MCF 10A (cell line): ENCODE data around the gene COL23A1. TPM values are rescaled to one million over a fixed set of nuclear protein-coding genes. Genes with fewer than 3 reads are reported as not detected.
"Not testable (repeated sequence)": the region's sequence is repeated elsewhere in the genome, so short reads cannot be mapped to it uniquely, and the experiment has no call there.

Source experiments
- BruUV-seq: library from RNA; stranded (reverse); fragments of 400-500 nt; replicated peaks from 2 replicates; lab custom pipeline; 2021; lab: Mats Ljungman, UMichigan
- CTCF ChIA-PET: fragments of 300-600 bp; sonication (Branson Sonifier 250); formaldehyde crosslinking; extraction: SDS; loops from one replicate; lab custom pipeline; 2021; ENCODE audit warnings: antibody characterized with exemption, inconsistent platforms; lab: Yijun Ruan, JAX
- POLR2A ChIA-PET: fragments of 300-600, 350-650 bp; sonication (Branson Sonifier 250); formaldehyde crosslinking; extraction: SDS; loops from one replicate; lab custom pipeline; 2020; ENCODE audit warnings: antibody characterized with exemption, inconsistent platforms; lab: Yijun Ruan, JAX
- DNase-seq: peaks from one replicate; pipeline ENCODE4 v3.0.0-alpha.2; 2018; ENCODE audit not compliant: unreplicated experiment
- H3K27ac Mint-ChIP-seq: one replicate; pipeline ENCODE4 v1.8.0; 2022; ENCODE audit warnings: mild to moderate bottlenecking, low read depth, mixed read lengths; ENCODE audit not compliant: unreplicated experiment
- H3K27me3 Mint-ChIP-seq: one replicate; pipeline ENCODE4 v1.8.0; 2022; ENCODE audit warnings: mixed read lengths; ENCODE audit not compliant: insufficient read depth, unreplicated experiment
- H3K36me3 Mint-ChIP-seq: one replicate; pipeline ENCODE4 v1.8.0; 2022; ENCODE audit warnings: mild to moderate bottlenecking, moderate library complexity, mixed read lengths; ENCODE audit not compliant: insufficient read depth, unreplicated experiment
- H3K4me1 Mint-ChIP-seq: one replicate; pipeline ENCODE4 v1.8.0; 2022; ENCODE audit warnings: mixed read lengths; ENCODE audit not compliant: insufficient read depth, unreplicated experiment
- H3K4me3 Mint-ChIP-seq: one replicate; pipeline ENCODE4 v1.8.0; 2022; ENCODE audit warnings: mild to moderate bottlenecking, moderate library complexity, mixed read lengths; ENCODE audit not compliant: unreplicated experiment
- H3K9me3 Mint-ChIP-seq: one replicate; pipeline ENCODE4 v1.8.0; 2022; ENCODE audit warnings: mixed read lengths; ENCODE audit not compliant: unreplicated experiment
- CTCF ChIP-seq: fragments of 200-600 bp; IDR thresholded peaks from one replicate; pipeline ENCODE4 v1.8.0; 2022; ENCODE audit warnings: antibody characterized with exemption, mild to moderate bottlenecking; ENCODE audit not compliant: unreplicated experiment
- intact Hi-C: fragments of 100-400 bp; cut with micrococcal nuclease; formaldehyde crosslinking; loops from 2 replicates; pipeline ENCODE4 v1.14.1; 2022
- total RNA-seq: library from RNA; stranded (reverse); gene quantifications from 2 replicates; pipeline ENCODE4 v1.2.3, GENCODE V29; 2022

Gene COL23A1
- total RNA-seq, 1 experiment from 2014 or later = not detected

- H3K27me3 Mint-ChIP-seq = peaks cover 37% of the 10 kb centered on the region
- peaks cover 6% of the 10 kb centered on the region for H3K9me3 Mint-ChIP-seq
- CTCF ChIA-PET = interaction anchor here (0.7 to 1.2 kb wide), 4 partner anchors 27 to 210 kb away, joined by 3 to 5 read pairs (median 4); no protein-coding TSS in a partner anchor
- no peak for DNase-seq
- intact Hi-C loops = no loop called here
- H3K27ac Mint-ChIP-seq = no peak overlapping the region
- no peaks in the 10 kb centered on the region for H3K36me3 Mint-ChIP-seq
- no peaks in the 10 kb centered on the region for H3K4me1 Mint-ChIP-seq
- no peak overlapping the region for H3K4me3 Mint-ChIP-seq
- BruUV-seq = no TSS peak
- no peak for TF ChIP-seq CTCF
- POLR2A ChIA-PET = interaction anchor here (0.7 kb wide), 1 partner anchor 71 kb away, joined by 5 read pairs; no protein-coding TSS in a partner anchor
These were observed 99.1 kb downstream of the COL23A1 start for GRCh38 chr5:178490935-178491652.

GRCh38 chr5:178489271-178489976 lies 100.8 kb downstream of the COL23A1 start:
- H3K36me3 Mint-ChIP-seq = no peaks in the 10 kb centered on the region
- ChIA-PET CTCF (no interaction called here), POLR2A (no interaction called here)
- peaks cover 6% of the 10 kb centered on the region for H3K9me3 Mint-ChIP-seq
- no TSS peak for BruUV-seq
- no peak for TF ChIP-seq CTCF
- DNase-seq = no peak
- intact Hi-C loops = no loop called here
- H3K4me1 Mint-ChIP-seq = no peaks in the 10 kb centered on the region
- no peak overlapping the region for H3K4me3 Mint-ChIP-seq
- no peak overlapping the region for H3K27ac Mint-ChIP-seq
- H3K27me3 Mint-ChIP-seq = peaks cover 41% of the 10 kb centered on the region

GRCh38 chr5:178488696-178489095 lies 101.5 kb downstream of the COL23A1 start:
- POLR2A ChIA-PET = no interaction called here
- intact Hi-C loops = no loop called here
- no peak overlapping the region for H3K27ac Mint-ChIP-seq
- TF ChIP-seq CTCF = no peak
- peaks cover 41% of the 10 kb centered on the region for H3K27me3 Mint-ChIP-seq
- H3K9me3 Mint-ChIP-seq = peaks cover 6% of the 10 kb centered on the region
- no peak for DNase-seq
- no peaks in the 10 kb centered on the region for H3K4me1 Mint-ChIP-seq
- no TSS peak for BruUV-seq
- no peak overlapping the region for H3K4me3 Mint-ChIP-seq
- peaks cover 2% of the 10 kb centered on the region for H3K36me3 Mint-ChIP-seq
- CTCF ChIA-PET = interaction anchor here (0.6 kb wide), 1 partner anchor 928 kb away, joined by 6 read pairs; no protein-coding TSS in a partner anchor

- POLR2A ChIA-PET = no interaction called here
- Mint-ChIP-seq H3K36me3 (peaks cover 5% of the 10 kb centered on the region), H3K4me1 (no peaks in the 10 kb centered on the region), H3K27me3 (peaks cover 43% of the 10 kb centered on the region), H3K9me3 (peaks cover 6% of the 10 kb centered on the region), H3K4me3 (no peak overlapping the region), H3K27ac (no peak overlapping the region)
- no peak for TF ChIP-seq CTCF
- no peak for DNase-seq
- intact Hi-C loops = no loop called here
- BruUV-seq = no TSS peak
- CTCF ChIA-PET = no interaction called here
These were observed 102.1 kb downstream of the COL23A1 start for GRCh38 chr5:178487911-178488600.

- H3K36me3 Mint-ChIP-seq, H3K27ac Mint-ChIP-seq, intact Hi-C loops, H3K9me3 Mint-ChIP-seq, H3K4me3 Mint-ChIP-seq, DNase-seq, H3K4me1 Mint-ChIP-seq, BruUV-seq: not testable (repeated sequence)
- ChIA-PET CTCF (interaction anchor here (1.6 kb wide), 1 partner anchor 26 kb away, joined by 4 read pairs; no protein-coding TSS in a partner anchor), POLR2A (interaction anchor here (0.7 kb wide), 1 partner anchor 209 kb away, joined by 3 read pairs; no protein-coding TSS in a partner anchor)
- H3K27me3 Mint-ChIP-seq = peaks cover 53% of the 10 kb centered on the region
These were observed 103.2 kb downstream of the COL23A1 start for GRCh38 chr5:178486878-178487512.
